Measurements from ENCODE around the gene DEXI. TPM values are rescaled to one million over a fixed set of nuclear protein-coding genes. Genes with fewer than 3 reads are reported as not detected.
A peak's percentile ranks its signal among the peaks of the same experiment; 100 is the strongest.

The DEXI gene
- total and polyA plus RNA-seq, 2 of the 4 experiments (the other 2 are of a cell fraction) = 43.7 to 63.6 TPM

GRCh38 chr16:10922328-10923145 is 19.7 kb downstream of the DEXI start:
- ChIA-PET CTCF (no interaction called here), POLR2A (ENCODE audit: unreplicated experiment) (no interaction called here)
- H3K79me1 ChIP-seq (ENCODE audit: low read depth in 1 of 2, low read length in 2 of 2) = peaks cover 0 to 7% of the 10 kb centered on the region in 2 experiments; a peak in 1 of 4 replicates
- no TSS peak for BruUV-seq (replicated peaks)
- no peak overlapping the region for H3K56ac ChIP-seq (ENCODE audit: extremely low read depth, insufficient read depth, low read length)
- H2AK5ac ChIP-seq (ENCODE audit: low read depth, low read length) = no peak overlapping the region
- no peak overlapping the region for H3K4me3 ChIP-seq (ENCODE audit: insufficient read depth, low read depth, low read length)
- in situ Hi-C loops (cut with MboI; ENCODE audit: low sequenced_read_pairs) = loop anchor here (25.0 kb wide), 1 partner anchor 660 kb away; no protein-coding TSS in a partner anchor
- H4K91ac ChIP-seq (ENCODE audit: insufficient read depth, low read depth, low read length) = no peak overlapping the region
- no peak overlapping the region for H3K9ac ChIP-seq (ENCODE audit: low read depth, low read length)
- no peak overlapping the region for H4K8ac ChIP-seq (ENCODE audit: low read depth in 2 of 2, low read length in 2 of 2)
- intact Hi-C loops (cut with micrococcal nuclease) = no loop called here
- no peak overlapping the region for H3K23ac ChIP-seq (ENCODE audit: low read depth, low read length)
- no peak overlapping the region for H2AFZ ChIP-seq (replicated peaks; ENCODE audit: low read length, poor library complexity)
- no peak overlapping the region for H2BK120ac ChIP-seq (ENCODE audit: low read depth, low read length)
- no peak overlapping the region for H2BK15ac ChIP-seq (ENCODE audit: low read depth, low read length)
- no peaks in the 10 kb centered on the region for H3K27me3 ChIP-seq (ENCODE audit: control insufficient read depth, insufficient read depth, low read length)
- no peak overlapping the region for H3K27ac ChIP-seq (ENCODE audit: insufficient read depth, low read length)
- ATAC-seq (ENCODE audit: low read depth) = peak; percentile 9
- peak; percentile 58 for DNase-seq
- no peak overlapping the region for H3K14ac ChIP-seq (replicated peaks; ENCODE audit: low read depth, low read length)
- H4K5ac ChIP-seq (ENCODE audit: low read depth, low read length) = no peak overlapping the region
- WGBS, 2 experiments (ENCODE audit: extremely low coverage in 2 of 2, insufficient read length in 1 of 2) = 100% methylated on average over 1 of the region's 14 CpGs; no CpG with 5 or more reads in 1 of the 2 experiments
- no peaks in the 10 kb centered on the region for H3K9me3 ChIP-seq (ENCODE audit: control insufficient read depth, insufficient read depth, low read length)
- H3K4ac ChIP-seq (ENCODE audit: low read depth, low read length) = no peak overlapping the region
- H3K4me1 ChIP-seq (ENCODE audit: control insufficient read depth, insufficient read depth, low read length) = peaks cover 5% of the 10 kb centered on the region
- no peak overlapping the region for H2BK5ac ChIP-seq (ENCODE audit: low read depth, low read length, poor library complexity, severe bottlenecking)
- no peaks in the 10 kb centered on the region; the same call in 1 of the 2 replicates for H4K20me1 ChIP-seq (ENCODE audit: insufficient read depth, low read length)
- H3K9me1 ChIP-seq (ENCODE audit: insufficient read depth, low read length) = no peaks in the 10 kb centered on the region
- dilution Hi-C loops (cut with HindIII; ENCODE audit: low sequenced_read_pairs, unreplicated experiment) = no loop called here
- H3K4me2 ChIP-seq (ENCODE audit: low read depth, low read length) = no peak overlapping the region
- peaks cover 20% of the 10 kb centered on the region for H3K36me3 ChIP-seq (ENCODE audit: control insufficient read depth, insufficient read depth, low read length)
- H2AK9ac ChIP-seq (replicated peaks; ENCODE audit: low read depth, low read length, poor library complexity) = no peak overlapping the region
- H2BK20ac ChIP-seq (ENCODE audit: low read depth, low read length) = no peak overlapping the region
- no peak overlapping the region for H3K18ac ChIP-seq (ENCODE audit: low read depth, low read length)
- TF ChIP-seq POLR2A (IDR thresholded peaks at IDR 0.05; ENCODE audit: low read depth, low read length) = no peak
- TF ChIP-seq MAFK (IDR thresholded peaks at IDR 0.05; ENCODE audit: low read depth, low read length) = no peak
- no peak for TF ChIP-seq RCOR1 (IDR thresholded peaks at IDR 0.05; ENCODE audit: insufficient replicate concordance, low read length)
- no peak for TF ChIP-seq NFE2L2 (IDR thresholded peaks at IDR 0.05; ENCODE audit: low read depth, low read length)
- no peak for TF ChIP-seq CEBPB (IDR thresholded peaks at IDR 0.05; ENCODE audit: low read depth, low read length)
- TF ChIP-seq FOS (IDR thresholded peaks at IDR 0.05; ENCODE audit: low read depth, low read length) = no peak
- no peak for TF ChIP-seq MXI1 (IDR thresholded peaks at IDR 0.05; ENCODE audit: borderline replicate concordance, low read depth, low read length)
- no peak for TF ChIP-seq USF2 (IDR thresholded peaks at IDR 0.05; ENCODE audit: low read depth, low read length)
- no peak for TF ChIP-seq CTCF (conservative IDR thresholded peaks at IDR 0.05; ENCODE audit: low read depth, low read length)
- TF ChIP-seq RFX5 (IDR thresholded peaks at IDR 0.05; ENCODE audit: low read depth, low read length) = no peak
- TF ChIP-seq SMC3 (IDR thresholded peaks at IDR 0.05; ENCODE audit: low read depth, low read length) = no peak
- TF ChIP-seq MAZ (IDR thresholded peaks at IDR 0.05; ENCODE audit: borderline replicate concordance, low read depth, low read length) = no peak
- TF ChIP-seq ELK1 (IDR thresholded peaks at IDR 0.05; ENCODE audit: borderline replicate concordance, low read depth, low read length) = no peak
- TF ChIP-seq RAD21 (IDR thresholded peaks at IDR 0.05; ENCODE audit: low read length) = no peak
- no peak for TF ChIP-seq CHD1 (IDR thresholded peaks at IDR 0.05; ENCODE audit: low read depth, low read length)
